H1 (cell line): ENCODE data around the gene F8. TPM values are rescaled to one million over a fixed set of nuclear protein-coding genes. Genes with fewer than 3 reads are reported as not detected.

Experiments used
- BRCA1 ChIP-seq: IDR thresholded peaks from 2 replicates; pipeline ENCODE4 v1.6.1; 2012; ENCODE audit warnings: low read depth, low read length, improper control_type of control experiment
- CHD2 ChIP-seq: IDR thresholded peaks from 2 replicates; pipeline ENCODE4 v1.6.1; 2012; ENCODE audit warnings: low read length, improper control_type of control experiment
- GABPA ChIP-seq: IDR thresholded peaks from 2 replicates; pipeline ENCODE4 v1.6.1; 2011; ENCODE audit warnings: mild to moderate bottlenecking, low read length, moderate library complexity, borderline replicate concordance; ENCODE audit not compliant: insufficient read depth
- MAFK ChIP-seq: IDR thresholded peaks from 2 replicates; pipeline ENCODE4 v1.6.1; 2012; ENCODE audit warnings: low read depth, mild to moderate bottlenecking, improper control_type of control experiment, low read length
- RAD21 ChIP-seq, 2 experiments: IDR thresholded peaks in 1 of 2; conservative IDR thresholded peaks in 1 of 2; 2 replicates each; pipeline ENCODE4 v1.6.1; 2011; ENCODE audit warnings: low read depth in 2 of 2, low read length in 2 of 2, improper control_type of control experiment in 1 of 2, inconsistent platforms in 1 of 2, mild to moderate bottlenecking in 1 of 2, moderate library complexity in 1 of 2
- RFX5 ChIP-seq: IDR thresholded peaks from 2 replicates; pipeline ENCODE4 v1.6.1; 2011; ENCODE audit warnings: low read depth, low read length, improper control_type of control experiment, borderline replicate concordance
- SIN3A ChIP-seq, 2 experiments: IDR thresholded peaks in 1 of 2; conservative IDR thresholded peaks in 1 of 2; 2 replicates each; pipeline ENCODE4 v1.6.1; 2011 to 2012; ENCODE audit warnings: low read length in 2 of 2, improper control_type of control experiment in 1 of 2, low read depth in 1 of 2, mild to moderate bottlenecking in 1 of 2
- polyA plus RNA-seq, 7 experiments: library from polyadenylated mRNA; depleted of rRNA in 3 of 7; stranded (reverse) in 5 of 7; unstranded in 2 of 7; fragments of >200 nt in 5 of 7; fragments of 200-250 nt in 2 of 7; gene quantifications; 1 replicate in 5 of 7; 2 replicates in 1 of 7; 4 replicates in 1 of 7; pipeline versions ENCODE4 v1.2.1 to v1.2.3, GENCODE V29; 2011 to 2013; ENCODE audit warnings: missing spikeins in 2 of 7, mixed read lengths in 2 of 7
- total RNA-seq: library from RNA; stranded (reverse); fragmentation: NEBNext Ultra II Directional; extraction: Animal tissue kit (Norgen Biotek cat#: 25700); gene quantifications from 2 replicates; pipeline ENCODE4 v1.2.1, GENCODE V29; 2021
- TF ChIP-seq, protein P1 (sequence below): fragments of 300-600 bp; sonication (generic); IDR thresholded peaks from 2 replicates; pipeline ENCODE4 v1.7.1; 2012; ENCODE audit warnings: low read length, moderate library complexity, mild to moderate bottlenecking, inconsistent platforms; ENCODE audit not compliant: insufficient replicate concordance

F8 gene
- total and polyA plus RNA-seq, 2 of the 8 experiments (the other 6 are each of a cell fraction or from before 2014, with no cell fraction given): 1.1 to 2.6 TPM

DNA sequence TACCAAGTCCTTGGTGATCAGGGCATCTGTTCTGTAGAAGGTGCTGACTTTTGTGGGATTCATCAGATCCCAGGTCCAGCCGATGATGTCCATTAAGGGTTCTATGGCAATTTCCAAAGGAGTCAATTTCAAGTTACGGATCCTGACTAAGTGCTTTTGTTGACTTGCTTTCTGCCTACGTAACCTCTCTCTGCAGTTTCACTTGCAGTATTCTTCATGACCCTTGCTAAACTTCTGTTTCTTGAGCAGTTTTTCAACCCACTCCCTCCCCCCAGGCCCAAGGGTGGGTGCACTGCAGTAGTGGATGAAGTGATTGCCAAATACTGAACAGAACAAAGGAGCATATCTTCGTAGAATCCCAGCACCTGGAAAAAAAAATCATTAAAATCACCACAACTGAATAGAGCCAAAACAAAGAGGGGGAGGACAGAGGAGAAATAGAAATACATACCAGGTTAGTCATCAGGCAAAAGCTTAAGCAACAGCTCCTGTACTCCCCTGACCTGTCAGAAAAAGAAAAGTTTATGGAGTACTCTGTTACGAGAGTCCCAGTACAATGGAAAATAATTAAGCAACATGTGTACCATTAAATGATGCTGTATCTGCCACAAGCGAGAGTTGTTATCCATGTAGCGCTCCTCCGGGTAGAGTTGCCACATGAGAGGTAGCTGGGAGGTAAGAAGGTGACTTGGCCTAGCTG, 42.7 kb upstream of the F8 start (continued):
- TF ChIP-seq, protein P1, sequence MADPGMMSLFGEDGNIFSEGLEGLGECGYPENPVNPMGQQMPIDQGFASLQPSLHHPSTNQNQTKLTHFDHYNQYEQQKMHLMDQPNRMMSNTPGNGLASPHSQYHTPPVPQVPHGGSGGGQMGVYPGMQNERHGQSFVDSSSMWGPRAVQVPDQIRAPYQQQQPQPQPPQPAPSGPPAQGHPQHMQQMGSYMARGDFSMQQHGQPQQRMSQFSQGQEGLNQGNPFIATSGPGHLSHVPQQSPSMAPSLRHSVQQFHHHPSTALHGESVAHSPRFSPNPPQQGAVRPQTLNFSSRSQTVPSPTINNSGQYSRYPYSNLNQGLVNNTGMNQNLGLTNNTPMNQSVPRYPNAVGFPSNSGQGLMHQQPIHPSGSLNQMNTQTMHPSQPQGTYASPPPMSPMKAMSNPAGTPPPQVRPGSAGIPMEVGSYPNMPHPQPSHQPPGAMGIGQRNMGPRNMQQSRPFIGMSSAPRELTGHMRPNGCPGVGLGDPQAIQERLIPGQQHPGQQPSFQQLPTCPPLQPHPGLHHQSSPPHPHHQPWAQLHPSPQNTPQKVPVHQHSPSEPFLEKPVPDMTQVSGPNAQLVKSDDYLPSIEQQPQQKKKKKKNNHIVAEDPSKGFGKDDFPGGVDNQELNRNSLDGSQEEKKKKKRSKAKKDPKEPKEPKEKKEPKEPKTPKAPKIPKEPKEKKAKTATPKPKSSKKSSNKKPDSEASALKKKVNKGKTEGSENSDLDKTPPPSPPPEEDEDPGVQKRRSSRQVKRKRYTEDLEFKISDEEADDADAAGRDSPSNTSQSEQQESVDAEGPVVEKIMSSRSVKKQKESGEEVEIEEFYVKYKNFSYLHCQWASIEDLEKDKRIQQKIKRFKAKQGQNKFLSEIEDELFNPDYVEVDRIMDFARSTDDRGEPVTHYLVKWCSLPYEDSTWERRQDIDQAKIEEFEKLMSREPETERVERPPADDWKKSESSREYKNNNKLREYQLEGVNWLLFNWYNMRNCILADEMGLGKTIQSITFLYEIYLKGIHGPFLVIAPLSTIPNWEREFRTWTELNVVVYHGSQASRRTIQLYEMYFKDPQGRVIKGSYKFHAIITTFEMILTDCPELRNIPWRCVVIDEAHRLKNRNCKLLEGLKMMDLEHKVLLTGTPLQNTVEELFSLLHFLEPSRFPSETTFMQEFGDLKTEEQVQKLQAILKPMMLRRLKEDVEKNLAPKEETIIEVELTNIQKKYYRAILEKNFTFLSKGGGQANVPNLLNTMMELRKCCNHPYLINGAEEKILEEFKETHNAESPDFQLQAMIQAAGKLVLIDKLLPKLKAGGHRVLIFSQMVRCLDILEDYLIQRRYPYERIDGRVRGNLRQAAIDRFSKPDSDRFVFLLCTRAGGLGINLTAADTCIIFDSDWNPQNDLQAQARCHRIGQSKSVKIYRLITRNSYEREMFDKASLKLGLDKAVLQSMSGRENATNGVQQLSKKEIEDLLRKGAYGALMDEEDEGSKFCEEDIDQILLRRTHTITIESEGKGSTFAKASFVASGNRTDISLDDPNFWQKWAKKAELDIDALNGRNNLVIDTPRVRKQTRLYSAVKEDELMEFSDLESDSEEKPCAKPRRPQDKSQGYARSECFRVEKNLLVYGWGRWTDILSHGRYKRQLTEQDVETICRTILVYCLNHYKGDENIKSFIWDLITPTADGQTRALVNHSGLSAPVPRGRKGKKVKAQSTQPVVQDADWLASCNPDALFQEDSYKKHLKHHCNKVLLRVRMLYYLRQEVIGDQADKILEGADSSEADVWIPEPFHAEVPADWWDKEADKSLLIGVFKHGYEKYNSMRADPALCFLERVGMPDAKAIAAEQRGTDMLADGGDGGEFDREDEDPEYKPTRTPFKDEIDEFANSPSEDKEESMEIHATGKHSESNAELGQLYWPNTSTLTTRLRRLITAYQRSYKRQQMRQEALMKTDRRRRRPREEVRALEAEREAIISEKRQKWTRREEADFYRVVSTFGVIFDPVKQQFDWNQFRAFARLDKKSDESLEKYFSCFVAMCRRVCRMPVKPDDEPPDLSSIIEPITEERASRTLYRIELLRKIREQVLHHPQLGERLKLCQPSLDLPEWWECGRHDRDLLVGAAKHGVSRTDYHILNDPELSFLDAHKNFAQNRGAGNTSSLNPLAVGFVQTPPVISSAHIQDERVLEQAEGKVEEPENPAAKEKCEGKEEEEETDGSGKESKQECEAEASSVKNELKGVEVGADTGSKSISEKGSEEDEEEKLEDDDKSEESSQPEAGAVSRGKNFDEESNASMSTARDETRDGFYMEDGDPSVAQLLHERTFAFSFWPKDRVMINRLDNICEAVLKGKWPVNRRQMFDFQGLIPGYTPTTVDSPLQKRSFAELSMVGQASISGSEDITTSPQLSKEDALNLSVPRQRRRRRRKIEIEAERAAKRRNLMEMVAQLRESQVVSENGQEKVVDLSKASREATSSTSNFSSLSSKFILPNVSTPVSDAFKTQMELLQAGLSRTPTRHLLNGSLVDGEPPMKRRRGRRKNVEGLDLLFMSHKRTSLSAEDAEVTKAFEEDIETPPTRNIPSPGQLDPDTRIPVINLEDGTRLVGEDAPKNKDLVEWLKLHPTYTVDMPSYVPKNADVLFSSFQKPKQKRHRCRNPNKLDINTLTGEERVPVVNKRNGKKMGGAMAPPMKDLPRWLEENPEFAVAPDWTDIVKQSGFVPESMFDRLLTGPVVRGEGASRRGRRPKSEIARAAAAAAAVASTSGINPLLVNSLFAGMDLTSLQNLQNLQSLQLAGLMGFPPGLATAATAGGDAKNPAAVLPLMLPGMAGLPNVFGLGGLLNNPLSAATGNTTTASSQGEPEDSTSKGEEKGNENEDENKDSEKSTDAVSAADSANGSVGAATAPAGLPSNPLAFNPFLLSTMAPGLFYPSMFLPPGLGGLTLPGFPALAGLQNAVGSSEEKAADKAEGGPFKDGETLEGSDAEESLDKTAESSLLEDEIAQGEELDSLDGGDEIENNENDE: no peak
- TF ChIP-seq CHD2 (no peak), RAD21 (IDR thresholded peaks at IDR 0.05 in 1 of 2, conservative IDR thresholded peaks at IDR 0.05 in 1 of 2; ENCODE audit: low read depth in 2 of 2, low read length in 2 of 2) (no peak), BRCA1 (no peak), RFX5 (no peak), MAFK (no peak), GABPA (no peak), SIN3A (conservative IDR thresholded peaks at IDR 0.05 in 1 of 2, IDR thresholded peaks at IDR 0.05 in 1 of 2; ENCODE audit: low read depth in 1 of 2, low read length in 2 of 2) (no peak)
